ENCODE results near the gene HLA-DOA. TPM values are rescaled to one million over a fixed set of nuclear protein-coding genes. Genes with fewer than 3 reads are reported as not detected.

Gene HLA-DOA
- total RNA-seq = 10 to 100 TPM in 1 of 4 donors, 1 to 10 TPM in 3; 2.1 to 10.9 (median 6.1) TPM

- TF ChIP-seq CTCF (IDR thresholded peaks at IDR 0.05; ENCODE audit: low read depth) = no peak
Observed at GRCh38 chr6:33008944-33009861, at the start of gene HLA-DOA. Gene HLA-DOA (minus strand): TSS chr6:33009591.

- TF ChIP-seq CTCF (IDR thresholded peaks at IDR 0.05; ENCODE audit: low read depth) = no peak
Observed at GRCh38 chr6:33057222-33058150, 48.1 kb upstream of the HLA-DOA start.

- TF ChIP-seq CTCF (IDR thresholded peaks at IDR 0.05; ENCODE audit: low read depth) = no peak
Observed at GRCh38 chr6:33053230-33053629, 43.8 kb upstream of the HLA-DOA start.

- no peak for TF ChIP-seq CTCF (IDR thresholded peaks at IDR 0.05; ENCODE audit: low read depth)
Observed at GRCh38 chr6:33052627-33053026, 43.2 kb upstream of the HLA-DOA start.

GRCh38 chr6:33050014-33050810 is 40.8 kb upstream of the HLA-DOA start:
- TF ChIP-seq CTCF (IDR thresholded peaks at IDR 0.05; ENCODE audit: low read depth) = no peak

- no peak for TF ChIP-seq CTCF (IDR thresholded peaks at IDR 0.05; ENCODE audit: low read depth)
Observed at GRCh38 chr6:33049323-33050013, 40.1 kb upstream of the HLA-DOA start.

All from subcutaneous adipose tissue (tissue), 4 donors.